SK-N-SH (cell line): Measurements from ENCODE around the gene IGF2R. TPM values are rescaled to one million over a fixed set of nuclear protein-coding genes. Genes with fewer than 3 reads are reported as not detected.

Source experiments
- CTCF ChIA-PET: fragments of 300-600, 350-600 bp; formaldehyde crosslinking; extraction: SDS; loops from one replicate; lab custom pipeline; 2021; lab: Yijun Ruan, JAX
- POLR2A ChIA-PET: fragments of 350-600 bp; sonication (Branson Sonifier 250); formaldehyde crosslinking; extraction: SDS; loops from one replicate; lab custom pipeline; 2020; ENCODE audit warnings: antibody characterized with exemption, inconsistent platforms; lab: Yijun Ruan, JAX
- DNase-seq: peaks from one replicate; pipeline ENCODE4 v3.0.0; 2012
- H2AFZ ChIP-seq: fragments of 200-600 bp; sonication (generic); 2 replicates; pipeline ENCODE4 v1.8.1; 2016; ENCODE audit warnings: antibody characterized with exemption, mild to moderate bottlenecking, low read depth
- H3F3A ChIP-seq: fragments of 200-600 bp; sonication (generic); replicated peaks from 2 replicates; pipeline ENCODE3; 2016; ENCODE audit warnings: antibody characterized with exemption, mild to moderate bottlenecking; ENCODE audit not compliant: insufficient read depth
- H3K27ac ChIP-seq, 2 experiments: fragments of 200-500 bp in 1 of 2; fragments of 200-600 bp in 1 of 2; sonication (Bioruptor generic) in 1 of 2; sonication (generic), shearing (Covaris generic) in 1 of 2; 2 replicates each; pipeline versions ENCODE4 v1.5.1 to v1.6.1; 2014 to 2016; ENCODE audit warnings: low read depth in 2 of 2, inconsistent platforms in 1 of 2, low read length in 1 of 2, mild to moderate bottlenecking in 1 of 2, mixed read lengths in 1 of 2
- H3K27me3 ChIP-seq: fragments of 200-600 bp; sonication (generic), shearing (Covaris generic); 2 replicates; pipeline ENCODE4 v1.6.1; 2016; ENCODE audit warnings: mixed run types; ENCODE audit not compliant: insufficient read depth
- H3K36me3 ChIP-seq, 2 experiments: fragments of 200-500 bp in 1 of 2; fragments of 200-600 bp in 1 of 2; sonication (Bioruptor generic) in 1 of 2; sonication (generic) in 1 of 2; replicated peaks in 1 of 2; 2 replicates each; pipeline versions ENCODE3 to v1.5.1; 2014 to 2016; ENCODE audit warnings: low read length in 1 of 2, mild to moderate bottlenecking in 1 of 2; ENCODE audit not compliant: insufficient read depth in 2 of 2, control insufficient read depth in 1 of 2
- H3K4me1 ChIP-seq, 2 experiments: fragments of 200-500 bp in 1 of 2; fragments of 200-600 bp in 1 of 2; sonication (Bioruptor generic) in 1 of 2; sonication (generic), shearing (Covaris generic) in 1 of 2; 2 replicates each; pipeline versions ENCODE4 v1.5.1 to v1.6.1; 2014 to 2016; ENCODE audit warnings: low read depth in 1 of 2, low read length in 1 of 2, mixed run types in 1 of 2; ENCODE audit not compliant: insufficient read depth in 2 of 2, control insufficient read depth in 1 of 2
- H3K4me2 ChIP-seq: fragments of 200-600 bp; sonication (generic), shearing (Covaris generic); 2 replicates; pipeline ENCODE4 v1.6.1; 2017; ENCODE audit warnings: mixed run types
- H3K4me3 ChIP-seq, 2 experiments: fragments of 200-500 bp in 1 of 2; fragments of 200-600 bp in 1 of 2; sonication (Bioruptor generic) in 1 of 2; sonication (generic), shearing (Covaris generic) in 1 of 2; 2 replicates each; pipeline versions ENCODE4 v1.5.1 to v1.8.1; 2014 to 2016; ENCODE audit warnings: low read depth in 2 of 2, inconsistent platforms in 1 of 2, low read length in 1 of 2, mild to moderate bottlenecking in 1 of 2, mixed read lengths in 1 of 2, moderate library complexity in 1 of 2
- H3K79me2 ChIP-seq: fragments of 200-600 bp; sonication (generic); 2 replicates; pipeline ENCODE4 v1.8.1; 2017; ENCODE audit warnings: mild to moderate bottlenecking; ENCODE audit not compliant: insufficient read depth
- H3K9ac ChIP-seq: fragments of 200-600 bp; sonication (generic); 2 replicates; pipeline ENCODE4 v1.6.1; 2017; ENCODE audit warnings: mixed run types
- H3K9me2 ChIP-seq: fragments of 200-600 bp; sonication (generic); 2 replicates; pipeline ENCODE4 v1.6.1; 2017; ENCODE audit warnings: mixed run types
- H3K9me3 ChIP-seq: fragments of 200-600 bp; sonication (generic); 2 replicates; pipeline ENCODE4 v1.6.1; 2017; ENCODE audit warnings: mixed run types, mild to moderate bottlenecking, moderate library complexity
- H4K20me1 ChIP-seq: fragments of 200-600 bp; sonication (generic); 2 replicates; pipeline ENCODE4 v1.6.1; 2017; ENCODE audit warnings: mild to moderate bottlenecking, mixed run types; ENCODE audit not compliant: insufficient read depth
- CHD2 ChIP-seq: fragments of 150-350 bp; IDR thresholded peaks from 2 replicates; pipeline ENCODE4 v1.6.1; 2018; ENCODE audit warnings: low read length; ENCODE audit not compliant: partially characterized antibody
- CTCF ChIP-seq: fragments of 200-600 bp; sonication (generic); IDR thresholded peaks from 2 replicates; pipeline ENCODE4 v1.6.1; 2017; ENCODE audit warnings: antibody characterized with exemption, mild to moderate bottlenecking, moderate library complexity
- FOSL2 ChIP-seq: IDR thresholded peaks from 2 replicates; pipeline ENCODE4 v1.4.0; 2012; ENCODE audit warnings: low read depth, mild to moderate bottlenecking, moderate library complexity, borderline replicate concordance
- GABPA ChIP-seq: IDR thresholded peaks from 2 replicates; pipeline ENCODE4 v1.4.0; 2012; ENCODE audit warnings: low read depth, mild to moderate bottlenecking
- IRF3 ChIP-seq: fragments of 150-350 bp; IDR thresholded peaks from 2 replicates; pipeline ENCODE4 v1.6.1; 2016; ENCODE audit warnings: mild to moderate bottlenecking, low read depth, low read length
- JUND ChIP-seq: IDR thresholded peaks from 2 replicates; pipeline ENCODE4 v1.4.0; 2012
- MAX ChIP-seq: IDR thresholded peaks from 2 replicates; pipeline ENCODE4 v1.4.0; 2012; ENCODE audit warnings: low read depth
- MXI1 ChIP-seq: IDR thresholded peaks from 2 replicates; pipeline ENCODE4 v1.6.1; 2012; ENCODE audit warnings: mild to moderate bottlenecking, low read depth, low read length, improper control_type of control experiment
- NFIC ChIP-seq: IDR thresholded peaks from 2 replicates; pipeline ENCODE4 v1.4.0; 2012; ENCODE audit warnings: borderline replicate concordance
- PBX3 ChIP-seq: IDR thresholded peaks from 2 replicates; pipeline ENCODE4; 2012
- POLR2AphosphoS5 ChIP-seq: IDR thresholded peaks from 2 replicates; pipeline ENCODE4 v1.6.1; 2012; ENCODE audit warnings: low read depth, low read length
- RCOR1 ChIP-seq: fragments of 150-350 bp; IDR thresholded peaks from 2 replicates; pipeline ENCODE4 v1.6.1; 2017; ENCODE audit warnings: antibody characterized with exemption, low read length
- RFX5 ChIP-seq: IDR thresholded peaks from 2 replicates; pipeline ENCODE4 v1.6.1; 2012; ENCODE audit warnings: mild to moderate bottlenecking, improper control_type of control experiment, low read length
- RXRA ChIP-seq: IDR thresholded peaks from 2 replicates; pipeline ENCODE4 v1.4.0; 2012; ENCODE audit warnings: low read depth, mild to moderate bottlenecking, borderline replicate concordance
- TCF12 ChIP-seq: IDR thresholded peaks from 2 replicates; pipeline ENCODE4 v1.4.0; 2012
- TEAD4 ChIP-seq: IDR thresholded peaks from 2 replicates; pipeline ENCODE4 v1.4.0; 2012; ENCODE audit warnings: mild to moderate bottlenecking, borderline replicate concordance; ENCODE audit not compliant: insufficient read depth
- USF2 ChIP-seq: fragments of 150-350 bp; IDR thresholded peaks from 2 replicates; pipeline ENCODE4 v1.6.1; 2017; ENCODE audit warnings: antibody characterized with exemption, low read length, low read depth, borderline replicate concordance
- YY1 ChIP-seq: IDR thresholded peaks from 2 replicates; pipeline ENCODE4 v1.4.0; 2012; ENCODE audit warnings: low read depth, mild to moderate bottlenecking
- ZBTB33 ChIP-seq: IDR thresholded peaks from 2 replicates; pipeline ENCODE4 v1.4.0; 2012; ENCODE audit warnings: low read depth, borderline replicate concordance
- WGBS: methylation state at CpG from one replicate; pipeline ENCODE4 v1.1.6; 2017; ENCODE audit warnings: low lambda C conversion rate; 5-methylcytosine and 5-hydroxymethylcytosine counted together
- polyA plus RNA-seq, 3 experiments: library from polyadenylated mRNA; depleted of rRNA; stranded (reverse); fragments of >200 nt; gene quantifications; 2 replicates each; pipeline ENCODE4 v1.2.3, GENCODE V29; 2012

IGF2R gene
- polyA plus RNA-seq, 1 of the 3 experiments (the other 2 are of a cell fraction) = 45.0 TPM

- TF ChIP-seq CHD2 (no peak), GABPA (no peak), TEAD4 (no peak), MAX (no peak), USF2 (no peak), PBX3 (no peak), RFX5 (no peak), POLR2AphosphoS5 (no peak), TCF12 (no peak), IRF3 (no peak), ZBTB33 (no peak), RXRA (no peak), JUND (no peak), FOSL2 (no peak), RCOR1 (no peak), YY1 (no peak), CTCF (no peak), MXI1 (no peak), NFIC (no peak)
- Histone ChIP-seq H3K4me1 (peaks cover 0 to 4% of the 10 kb centered on the region in 2 experiments; a peak in 1 of 4 replicates), H3K27me3 (no peaks in the 10 kb centered on the region), H4K20me1 (no peaks in the 10 kb centered on the region), H3K4me3 (no peak overlapping the region), H3K36me3 (peaks cover 14% of the 10 kb centered on the region in 2 experiments), H3K9me3 (no peaks in the 10 kb centered on the region), H3K9me2 (no peaks in the 10 kb centered on the region), H3K27ac (no peak overlapping the region), H3F3A (no peaks in the 10 kb centered on the region), H3K9ac (no peak overlapping the region), H3K79me2 (no peaks in the 10 kb centered on the region), H3K4me2 (no peak overlapping the region), H2AFZ (no peak overlapping the region)
- DNase-seq = no peak
- POLR2A ChIA-PET = no interaction called here
- CTCF ChIA-PET = interaction anchor here (0.8 to 1.1 kb wide), 3 partner anchors 24 to 248 kb away, joined by 3 to 4 read pairs (median 3); no protein-coding TSS in a partner anchor
- 81% methylated on average over 4 of the region's 4 CpGs for WGBS
Observed at GRCh38 chr6:160111806-160112205, 142.9 kb downstream of the IGF2R start.
